DOHH2 (cell line): ENCODE measurements around the gene HIC1.

Experiments used
- CTCF ChIP-seq: fragments of 200-600 bp; sonication (generic); IDR thresholded peaks from one replicate; pipeline ENCODE4 v1.5.1; 2014; ENCODE audit warnings: antibody characterized with exemption, mild to moderate bottlenecking, low read depth, low read length; ENCODE audit not compliant: poor library complexity, severe bottlenecking
- EZH2phosphoT487 ChIP-seq: fragments of 200-600 bp; sonication (generic); IDR thresholded peaks from 2 replicates; pipeline ENCODE4 v1.6.1; 2017; ENCODE audit warnings: borderline replicate concordance, mild to moderate bottlenecking, antibody characterized with exemption, low read length, moderate library complexity, mixed read lengths

DNA sequence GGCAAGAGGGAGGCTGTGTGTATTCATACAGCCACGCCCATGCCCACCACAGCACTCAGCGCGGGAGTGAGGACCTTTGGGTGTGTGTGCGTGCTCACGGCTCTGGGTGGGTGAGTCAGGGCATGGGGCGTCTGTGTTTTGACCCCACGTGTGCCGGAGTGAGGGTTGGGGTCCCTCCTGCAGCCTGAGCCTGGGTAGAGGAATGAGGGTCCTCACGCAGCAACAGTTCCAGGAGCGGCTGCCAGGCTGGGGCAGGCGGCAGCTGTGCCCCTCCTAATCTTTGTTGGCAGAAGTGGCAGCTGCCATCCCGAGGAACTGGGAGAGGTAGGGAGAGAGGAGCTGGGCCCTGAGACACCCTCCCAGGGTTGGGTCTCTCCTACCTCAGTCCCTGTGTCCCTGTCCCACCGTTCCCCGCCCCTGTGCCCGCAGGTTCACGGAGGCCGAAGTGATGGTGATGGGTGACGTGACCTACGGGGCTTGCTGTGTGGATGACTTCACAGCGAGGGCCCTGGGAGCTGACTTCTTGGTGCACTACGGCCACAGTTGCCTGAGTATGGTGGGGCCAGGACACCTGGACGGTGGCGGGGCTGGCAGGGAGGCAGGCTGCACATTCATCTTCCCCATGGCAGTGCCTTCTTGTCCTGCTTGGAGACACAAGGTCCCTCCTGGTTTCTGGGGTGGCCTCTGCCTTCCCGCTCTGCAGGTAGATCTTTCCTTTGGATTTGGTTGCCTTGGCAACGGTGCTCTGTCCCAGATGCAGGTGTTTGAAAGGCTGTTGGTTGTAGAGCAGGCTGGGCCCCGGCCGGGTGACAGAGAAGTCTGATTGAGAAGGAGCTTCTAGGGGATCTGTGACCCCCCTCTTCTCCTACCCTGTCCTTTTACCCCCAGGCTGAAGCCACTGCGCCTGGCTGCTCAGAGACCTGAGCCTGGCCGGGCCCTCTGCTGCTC lies 19.1 kb upstream of the HIC1 start:
- TF ChIP-seq CTCF (no peak), EZH2phosphoT487 (no peak)
